Neutrophil (primary cell): ENCODE results near the gene NKD1.

Experiments
- H3K27ac ChIP-seq: fragments of 200-600 bp; sonication (generic); 2 replicates; pipeline ENCODE4 v1.5.1; 2016; ENCODE audit warnings: mild to moderate bottlenecking, moderate library complexity
- H3K27me3 ChIP-seq: fragments of 200-600 bp; sonication (generic); 2 replicates; pipeline ENCODE4 v1.6.0; 2016; ENCODE audit warnings: mild to moderate bottlenecking
- H3K36me3 ChIP-seq: fragments of 200-600 bp; sonication (generic); 2 replicates; pipeline ENCODE4 v1.5.1; 2017
- H3K4me1 ChIP-seq, 2 experiments: fragments of 200-600 bp in 1 of 2; sonication (generic) in 1 of 2; 1 replicate in 1 of 2; 2 replicates in 1 of 2; pipeline versions ENCODE4 v1.5.1 to v1.6.1; 2013 to 2016; ENCODE audit warnings: low read depth in 1 of 2, low read length in 1 of 2, mild to moderate bottlenecking in 1 of 2, moderate library complexity in 1 of 2; ENCODE audit not compliant: control insufficient read depth in 1 of 2, insufficient read depth in 1 of 2
- H3K4me3 ChIP-seq, 2 experiments: fragments of 200-600 bp in 1 of 2; sonication (generic) in 1 of 2; 1 replicate in 1 of 2; 2 replicates in 1 of 2; pipeline ENCODE4 v1.5.1; 2013 to 2016; ENCODE audit warnings: low read depth in 1 of 2, low read length in 1 of 2, mild to moderate bottlenecking in 1 of 2, moderate library complexity in 1 of 2
- H3K9me3 ChIP-seq: fragments of 200-600 bp; sonication (generic); 2 replicates; pipeline ENCODE4 v1.5.1; 2016
- TF ChIP-seq, protein P1 (sequence below): fragments of 200-600 bp; sonication (generic); IDR thresholded peaks from 2 replicates; pipeline ENCODE4 v1.5.1; 2016; ENCODE audit warnings: antibody characterized with exemption

NKD1 gene

DNA sequence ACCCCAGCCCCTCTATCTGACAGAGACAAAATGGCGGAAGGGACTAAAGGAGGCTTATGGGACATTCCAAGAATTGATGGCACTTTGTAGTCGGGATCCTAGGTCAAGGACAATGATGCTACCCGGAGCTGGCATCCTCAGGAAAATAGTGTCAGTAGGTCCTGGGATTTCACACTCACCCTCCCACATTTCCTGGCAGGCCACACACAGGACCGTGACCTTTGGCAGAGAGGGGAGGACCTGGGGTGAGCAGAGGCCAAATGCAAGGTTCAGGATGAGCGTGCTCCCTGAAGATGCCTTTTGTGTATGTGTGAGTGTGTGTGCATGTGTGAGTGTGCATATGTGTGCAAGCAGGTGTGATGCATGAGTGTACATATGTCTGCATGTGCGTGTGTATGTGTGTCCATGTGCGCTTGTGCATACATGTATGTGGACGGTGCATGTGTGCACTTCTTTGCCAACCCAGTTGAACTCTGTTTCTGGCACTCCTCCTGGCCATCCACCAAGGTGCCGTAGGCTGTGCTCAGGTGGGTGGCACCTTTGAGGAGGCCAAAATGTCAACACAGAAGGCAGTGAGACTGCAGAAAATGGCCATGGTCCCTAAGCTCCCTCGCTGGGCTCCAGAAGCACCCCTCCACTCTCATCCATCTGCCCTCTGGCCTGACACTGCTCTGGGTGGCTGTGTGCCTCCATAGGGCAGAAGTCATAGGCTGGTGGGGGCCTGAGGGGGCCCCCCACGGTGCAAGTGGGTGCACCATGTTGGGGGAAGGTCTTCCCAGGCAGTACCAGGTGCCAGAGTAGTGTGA is 72.7 kb downstream of the NKD1 start:
- Histone ChIP-seq H3K4me1 (peaks cover 10 to 13% of the 10 kb centered on the region in 2 experiments), H3K36me3 (no peaks in the 10 kb centered on the region), H3K27ac (no peak overlapping the region), H3K27me3 (no peaks in the 10 kb centered on the region), H3K4me3 (no peak overlapping the region), H3K9me3 (no peaks in the 10 kb centered on the region)
- TF ChIP-seq, protein P1, sequence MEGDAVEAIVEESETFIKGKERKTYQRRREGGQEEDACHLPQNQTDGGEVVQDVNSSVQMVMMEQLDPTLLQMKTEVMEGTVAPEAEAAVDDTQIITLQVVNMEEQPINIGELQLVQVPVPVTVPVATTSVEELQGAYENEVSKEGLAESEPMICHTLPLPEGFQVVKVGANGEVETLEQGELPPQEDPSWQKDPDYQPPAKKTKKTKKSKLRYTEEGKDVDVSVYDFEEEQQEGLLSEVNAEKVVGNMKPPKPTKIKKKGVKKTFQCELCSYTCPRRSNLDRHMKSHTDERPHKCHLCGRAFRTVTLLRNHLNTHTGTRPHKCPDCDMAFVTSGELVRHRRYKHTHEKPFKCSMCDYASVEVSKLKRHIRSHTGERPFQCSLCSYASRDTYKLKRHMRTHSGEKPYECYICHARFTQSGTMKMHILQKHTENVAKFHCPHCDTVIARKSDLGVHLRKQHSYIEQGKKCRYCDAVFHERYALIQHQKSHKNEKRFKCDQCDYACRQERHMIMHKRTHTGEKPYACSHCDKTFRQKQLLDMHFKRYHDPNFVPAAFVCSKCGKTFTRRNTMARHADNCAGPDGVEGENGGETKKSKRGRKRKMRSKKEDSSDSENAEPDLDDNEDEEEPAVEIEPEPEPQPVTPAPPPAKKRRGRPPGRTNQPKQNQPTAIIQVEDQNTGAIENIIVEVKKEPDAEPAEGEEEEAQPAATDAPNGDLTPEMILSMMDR: no peak

DNA sequence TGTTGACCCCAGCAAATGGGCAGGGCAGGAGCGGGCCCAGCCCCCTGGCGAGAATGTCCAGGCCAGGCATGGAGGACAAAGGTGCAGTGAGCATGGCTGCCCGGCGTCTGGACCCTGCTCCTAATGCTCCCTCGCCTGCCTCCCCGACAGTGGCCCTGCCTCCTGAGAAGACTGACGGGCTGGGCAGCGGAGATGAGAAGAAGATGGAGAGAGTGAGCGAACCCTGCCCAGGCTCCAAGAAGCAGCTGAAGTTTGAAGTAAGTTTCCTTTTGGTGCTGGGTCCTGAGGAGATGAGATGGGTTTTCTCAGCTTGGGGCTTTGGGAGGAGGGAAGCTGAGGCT is 73.2 kb downstream of the NKD1 start:
- TF ChIP-seq, protein P1: no peak
- Histone ChIP-seq H3K36me3 (no peaks in the 10 kb centered on the region), H3K4me3 (no peak overlapping the region), H3K27me3 (no peaks in the 10 kb centered on the region), H3K9me3 (no peaks in the 10 kb centered on the region), H3K27ac (no peak overlapping the region), H3K4me1 (peaks cover 15 to 16% of the 10 kb centered on the region in 2 experiments)

DNA sequence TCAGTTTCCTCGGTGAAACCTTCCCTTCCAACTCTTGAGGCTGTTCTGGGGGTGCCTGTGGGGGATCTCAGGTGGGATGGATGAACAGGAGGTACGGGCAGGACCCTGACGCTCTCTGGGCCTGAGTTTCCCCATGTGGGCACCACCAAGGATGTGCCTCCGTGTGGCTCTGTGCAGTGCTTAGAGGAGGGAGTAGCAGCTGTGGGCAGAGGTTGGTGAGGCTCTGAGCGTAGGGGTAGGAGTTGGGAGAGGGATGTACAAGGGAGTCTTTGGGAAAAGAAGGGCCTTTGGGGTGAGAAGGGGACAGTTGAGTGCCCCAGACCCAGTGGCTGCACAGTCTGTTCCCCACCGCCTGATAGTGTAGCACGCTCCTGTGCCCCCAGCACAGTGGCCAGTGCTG is 73.8 kb downstream of the NKD1 start:
- peaks cover 16% of the 10 kb centered on the region in 2 experiments for H3K4me1 ChIP-seq
- H3K4me3 ChIP-seq: no peak overlapping the region
- no peaks in the 10 kb centered on the region for H3K9me3 ChIP-seq
- H3K27me3 ChIP-seq: no peaks in the 10 kb centered on the region
- no peak overlapping the region for H3K27ac ChIP-seq
- TF ChIP-seq, protein P1: no peak
- H3K36me3 ChIP-seq: no peaks in the 10 kb centered on the region

DNA sequence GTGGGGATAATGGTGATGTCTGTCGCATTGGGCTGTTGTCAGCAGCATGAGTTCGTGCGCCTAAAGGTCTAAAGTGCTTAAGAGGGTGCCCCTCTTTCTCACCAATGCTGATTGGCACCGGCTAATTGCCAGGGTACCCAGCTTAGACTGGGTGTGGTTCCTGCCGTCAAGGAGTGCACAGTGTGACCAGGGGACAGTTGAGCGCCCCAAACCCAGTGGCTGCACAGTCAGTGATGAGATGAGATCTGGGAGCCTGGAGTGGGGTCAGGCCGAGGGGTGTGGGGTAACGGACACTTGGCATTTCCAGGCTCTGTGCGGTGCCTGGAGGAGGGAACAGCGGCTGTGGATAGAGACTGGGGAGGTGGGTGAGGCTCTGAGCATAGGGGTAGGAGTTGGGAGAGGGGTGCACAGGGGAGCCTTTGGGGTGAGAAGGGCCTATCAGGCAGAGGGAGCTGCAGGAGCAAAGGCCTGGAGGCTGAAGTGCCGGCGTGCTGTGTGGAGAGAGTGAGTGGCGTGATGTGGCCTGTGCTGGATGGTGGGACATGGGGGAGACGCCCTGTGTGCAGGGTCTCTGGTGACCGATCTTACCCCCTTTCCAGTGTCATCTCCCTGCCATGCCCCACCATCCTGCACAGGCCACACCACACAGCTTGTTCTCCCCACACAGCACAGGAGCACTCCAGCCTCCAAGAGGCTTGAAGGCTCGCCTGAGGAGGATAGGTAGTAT is 74.6 kb downstream of the NKD1 start:
- Histone ChIP-seq H3K9me3 (no peaks in the 10 kb centered on the region), H3K27ac (no peak overlapping the region), H3K36me3 (no peaks in the 10 kb centered on the region), H3K27me3 (no peaks in the 10 kb centered on the region), H3K4me1 (peaks cover 17 to 20% of the 10 kb centered on the region in 2 experiments), H3K4me3 (no peak overlapping the region)
- TF ChIP-seq, protein P1: no peak

DNA sequence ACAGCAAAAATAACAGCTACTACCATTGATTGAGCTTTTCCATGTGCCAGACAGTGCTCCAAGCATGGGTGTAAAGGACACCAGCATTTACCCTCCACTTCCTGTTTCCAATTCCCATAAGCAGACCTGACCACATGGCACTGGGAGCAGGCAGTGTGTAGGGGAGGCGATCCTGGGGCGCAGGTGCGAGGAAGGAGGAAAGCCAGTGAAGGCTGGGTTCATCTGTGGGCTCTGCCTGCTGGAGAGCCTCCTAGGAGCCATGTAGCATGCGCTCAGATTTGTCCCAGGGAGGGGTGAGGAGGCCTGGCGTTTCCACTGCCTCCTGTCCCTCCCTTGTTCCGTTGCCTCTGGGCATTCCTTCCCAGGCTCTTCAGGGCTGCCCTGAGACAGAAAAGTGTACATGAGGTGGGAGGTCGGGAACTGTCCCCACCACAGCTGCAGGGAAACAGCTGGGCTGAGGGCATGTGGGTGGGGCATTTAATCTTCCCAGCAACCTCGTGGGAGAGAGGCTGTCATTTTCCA is 76.3 kb downstream of the NKD1 start:
- Histone ChIP-seq H3K4me1 (peaks cover 19 to 24% of the 10 kb centered on the region in 2 experiments), H3K4me3 (no peak overlapping the region), H3K27me3 (no peaks in the 10 kb centered on the region), H3K36me3 (no peaks in the 10 kb centered on the region), H3K27ac (no peak overlapping the region), H3K9me3 (no peaks in the 10 kb centered on the region)
- TF ChIP-seq, protein P1: no peak
